ENCODE data around the gene TMUB1. TPM values are rescaled to one million over a fixed set of nuclear protein-coding genes. Genes with fewer than 3 reads are reported as not detected.

TMUB1 gene
- total RNA-seq, 1 donor = 18.1 TPM

DNA sequence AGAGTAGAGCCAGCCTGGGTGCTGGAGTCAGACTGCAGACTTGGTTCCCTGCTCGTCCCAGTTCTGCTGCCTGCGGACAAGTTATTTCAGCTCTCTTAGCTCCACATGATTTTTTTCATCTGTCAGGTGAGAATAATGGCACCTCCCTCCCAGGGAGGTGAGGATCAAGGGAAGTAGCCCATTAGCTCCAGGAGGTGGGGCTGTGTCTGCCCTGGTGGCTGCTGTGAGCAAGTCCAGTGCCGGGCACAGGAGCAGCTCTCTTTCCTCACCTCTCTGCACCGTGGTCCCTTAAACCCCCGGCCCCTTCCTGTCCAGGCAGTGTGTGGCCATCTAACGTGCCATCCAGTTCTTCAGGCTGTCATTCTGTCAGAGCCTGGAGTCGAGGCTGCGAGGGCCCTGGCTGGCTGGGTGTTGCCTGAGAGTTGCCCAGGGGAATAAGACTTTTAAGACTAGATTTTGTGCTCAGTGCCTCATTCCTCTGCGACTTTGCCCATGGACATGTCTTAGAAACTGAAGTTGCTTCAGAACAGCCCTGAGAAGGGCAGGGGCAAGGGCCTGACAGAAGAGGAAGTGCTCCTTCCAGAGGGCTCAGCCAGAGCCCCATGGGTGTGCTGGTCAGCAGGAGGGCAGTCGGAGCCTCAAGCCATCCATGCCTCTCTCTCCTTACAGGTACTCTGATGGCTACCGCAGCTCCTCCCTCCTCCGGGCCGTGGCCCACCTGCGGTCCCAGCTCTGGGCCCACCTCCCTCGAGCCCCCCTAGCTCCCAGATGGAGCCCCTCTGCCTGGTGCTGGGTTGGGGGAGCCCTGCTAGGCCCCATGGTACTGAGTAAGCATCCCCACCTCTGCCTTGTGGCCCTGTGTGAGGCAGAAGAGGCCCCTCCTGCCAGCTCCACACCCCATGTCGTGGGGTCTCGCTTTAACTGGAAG is 50.1 kb downstream of the TMUB1 start:
- Histone ChIP-seq H3K27me3 (ENCODE audit: insufficient read depth, low read length) (no peaks in the 10 kb centered on the region), H3K4me2 (ENCODE audit: insufficient read depth, low read length) (no peak overlapping the region), H4K20me1 (ENCODE audit: insufficient read depth, low read length) (no peaks in the 10 kb centered on the region), H2AFZ (ENCODE audit: low read length) (no peak overlapping the region), H3K36me3 (ENCODE audit: insufficient read depth, low read length) (peaks cover 26% of the 10 kb centered on the region), H3K4me1 (ENCODE audit: insufficient read depth, low read length) (peaks cover 2% of the 10 kb centered on the region), H3K79me2 (ENCODE audit: insufficient read depth, low read length) (peaks cover 14% of the 10 kb centered on the region), H3K9me3 (ENCODE audit: low read depth, low read length) (no peaks in the 10 kb centered on the region), H3K4me3 (ENCODE audit: insufficient read depth, low read length) (no peak overlapping the region), H3K27ac (ENCODE audit: low read depth, low read length) (no peak overlapping the region)
- no peak for DNase-seq (ENCODE audit: insufficient read length, low spot score, missing footprints)
- TF ChIP-seq, protein P1, sequence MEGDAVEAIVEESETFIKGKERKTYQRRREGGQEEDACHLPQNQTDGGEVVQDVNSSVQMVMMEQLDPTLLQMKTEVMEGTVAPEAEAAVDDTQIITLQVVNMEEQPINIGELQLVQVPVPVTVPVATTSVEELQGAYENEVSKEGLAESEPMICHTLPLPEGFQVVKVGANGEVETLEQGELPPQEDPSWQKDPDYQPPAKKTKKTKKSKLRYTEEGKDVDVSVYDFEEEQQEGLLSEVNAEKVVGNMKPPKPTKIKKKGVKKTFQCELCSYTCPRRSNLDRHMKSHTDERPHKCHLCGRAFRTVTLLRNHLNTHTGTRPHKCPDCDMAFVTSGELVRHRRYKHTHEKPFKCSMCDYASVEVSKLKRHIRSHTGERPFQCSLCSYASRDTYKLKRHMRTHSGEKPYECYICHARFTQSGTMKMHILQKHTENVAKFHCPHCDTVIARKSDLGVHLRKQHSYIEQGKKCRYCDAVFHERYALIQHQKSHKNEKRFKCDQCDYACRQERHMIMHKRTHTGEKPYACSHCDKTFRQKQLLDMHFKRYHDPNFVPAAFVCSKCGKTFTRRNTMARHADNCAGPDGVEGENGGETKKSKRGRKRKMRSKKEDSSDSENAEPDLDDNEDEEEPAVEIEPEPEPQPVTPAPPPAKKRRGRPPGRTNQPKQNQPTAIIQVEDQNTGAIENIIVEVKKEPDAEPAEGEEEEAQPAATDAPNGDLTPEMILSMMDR (IDR thresholded peaks at IDR 0.05; ENCODE audit: extremely low read depth, low read depth, low read length) = no peak

Other genes starting within 250 kb of the TMUB1 start
- gene AOC1, start 231.0 kb downstream of the TMUB1 start, total RNA-seq = not detected in 2 replicates
- gene KCNH2, start 105.2 kb downstream of the TMUB1 start, total RNA-seq = not detected in 2 replicates
- gene NOS3, start 92.5 kb downstream of the TMUB1 start, total RNA-seq = not detected in 2 replicates
- not detected in 2 replicates for gene ATG9B, start 59.0 kb downstream of the TMUB1 start, total RNA-seq
- 32.6 and 35.1 TPM in 2 replicates for gene ABCB8, start 55.0 kb downstream of the TMUB1 start, total RNA-seq
- under 0.01 and 0.29 TPM in 2 replicates for gene ASIC3, start 35.0 kb downstream of the TMUB1 start, total RNA-seq
- 15.9 and 17.0 TPM in 2 replicates for gene CDK5, start 25.6 kb downstream of the TMUB1 start, total RNA-seq
- 52.2 and 61.5 TPM in 2 replicates for gene SLC4A2, start 23.9 kb downstream of the TMUB1 start, total RNA-seq
- gene FASTK, start 2.7 kb downstream of the TMUB1 start, total RNA-seq = 87.6 and 95.2 TPM in 2 replicates
- gene AGAP3, start 3.0 kb upstream of the TMUB1 start, total RNA-seq = 39.8 and 45.7 TPM in 2 replicates
- not detected in 2 replicates for gene GBX1, start 84.2 kb upstream of the TMUB1 start, total RNA-seq
- not detected in 2 replicates for gene ASB10, start 103.8 kb upstream of the TMUB1 start, total RNA-seq
- gene H2BK1, start 127.0 kb upstream of the TMUB1 start, total RNA-seq = not detected in 2 replicates
- 55.1 and 65.9 TPM in 2 replicates for gene ABCF2, start 143.7 kb upstream of the TMUB1 start, total RNA-seq
- gene CHPF2, start 149.0 kb upstream of the TMUB1 start, total RNA-seq = 77.5 and 83.2 TPM in 2 replicates
- gene SMARCD3, start 165.2 kb upstream of the TMUB1 start, total RNA-seq = 37.4 and 40.2 TPM in 2 replicates